Right atrium auricular region (tissue), 2 donors: Measurements from ENCODE around the gene EDNRA. TPM values are rescaled to one million over a fixed set of nuclear protein-coding genes. Genes with fewer than 3 reads are reported as not detected.

Experiments used
- DNase-seq: peaks from one replicate; pipeline ENCODE4 v3.0.0-alpha.2; 2019; ENCODE audit warnings: low spot score
- H3K27ac ChIP-seq, 2 donors: fragments of 200-600 bp; sonication (generic); 1 replicate in 1 of 2; 2 replicates in 1 of 2; pipeline ENCODE4 v1.5.1; 2016 to 2019
- H3K27me3 ChIP-seq, 2 donors: fragments of 200-600 bp; sonication (generic); one replicate each; pipeline versions ENCODE4 v1.5.1 to v1.6.0; 2017 to 2019
- H3K36me3 ChIP-seq: fragments of 200-600 bp; sonication (generic); one replicate; pipeline ENCODE4 v1.5.1; 2016
- H3K4me1 ChIP-seq, 2 donors: fragments of 200-600 bp; sonication (generic); one replicate each; pipeline versions ENCODE4 v1.5.1 to v1.6.0; 2017 to 2019
- H3K4me3 ChIP-seq, 2 donors: fragments of 200-600 bp; sonication (generic); 1 replicate in 1 of 2; 2 replicates in 1 of 2; pipeline ENCODE4 v1.5.1; 2017 to 2019; ENCODE audit warnings: mild to moderate bottlenecking in 1 of 2, moderate library complexity in 1 of 2
- H3K9me3 ChIP-seq, 2 donors: fragments of 200-600 bp; sonication (generic); one replicate each; pipeline ENCODE4 v1.5.1; 2019
- CTCF ChIP-seq, 2 donors: fragments of 200-600 bp; sonication (generic); IDR thresholded peaks; one replicate each; pipeline ENCODE4 v1.5.1; 2019; ENCODE audit warnings: antibody characterized with exemption in 2 of 2
- total RNA-seq, 2 donors: library from RNA; depleted of rRNA; stranded (reverse); fragments of >200 nt; gene quantifications; one replicate each; pipeline ENCODE4 v1.1.0, GENCODE V29; 2016

The EDNRA gene
- total RNA-seq, 2 donors from 2014 or later, result 64.8 to 72.7 TPM

- no peak for TF ChIP-seq CTCF (IDR thresholded peaks at IDR 0.05)
- peaks cover 40% of the 10 kb centered on the region for H3K36me3 ChIP-seq
- no peak for DNase-seq
Measured at GRCh38 chr4:147542229-147542990, 61.5 kb downstream of the EDNRA start.

GRCh38 chr4:147543034-147543433 lies 62.1 kb downstream of the EDNRA start:
- H3K4me3 ChIP-seq, result no peak overlapping the region

More at GRCh38 chr4:147542229-147542990, 61.5 kb downstream of the EDNRA start:
- Histone ChIP-seq H3K9me3 (no peaks in the 10 kb centered on the region), H3K27me3 (no peaks in the 10 kb centered on the region), H3K4me1 (peaks cover 0 to 5% of the 10 kb centered on the region in 2 donors), H3K4me3 (no peak overlapping the region), H3K27ac (no peak overlapping the region)

GRCh38 chr4:147546349-147546748 lies 65.5 kb downstream of the EDNRA start:
- H3K27ac ChIP-seq, result no peak overlapping the region
- no peaks in the 10 kb centered on the region for H3K9me3 ChIP-seq
- no peaks in the 10 kb centered on the region for H3K27me3 ChIP-seq
- peaks cover 40% of the 10 kb centered on the region for H3K36me3 ChIP-seq
- no peak for TF ChIP-seq CTCF (IDR thresholded peaks at IDR 0.05)
- H3K4me3 ChIP-seq, result no peak overlapping the region
- no peaks in the 10 kb centered on the region for H3K4me1 ChIP-seq
- no peak for DNase-seq

More at GRCh38 chr4:147543034-147543433, 62.1 kb downstream of the EDNRA start:
- H3K36me3 ChIP-seq, result peaks cover 40% of the 10 kb centered on the region
- H3K4me1 ChIP-seq, result peaks cover 0 to 4% of the 10 kb centered on the region in 2 donors
- no peaks in the 10 kb centered on the region for H3K9me3 ChIP-seq
- DNase-seq, result no peak
- no peaks in the 10 kb centered on the region for H3K27me3 ChIP-seq
- no peak overlapping the region for H3K27ac ChIP-seq
- no peak for TF ChIP-seq CTCF (IDR thresholded peaks at IDR 0.05)

- no peaks in the 10 kb centered on the region for H3K4me1 ChIP-seq
- no peaks in the 10 kb centered on the region for H3K27me3 ChIP-seq
- no peaks in the 10 kb centered on the region for H3K9me3 ChIP-seq
- H3K4me3 ChIP-seq, result no peak overlapping the region
- peaks cover 35% of the 10 kb centered on the region for H3K36me3 ChIP-seq
- no peak for DNase-seq
- peak overlapping the region in 1 of 2 donors; percentile 14 for H3K27ac ChIP-seq
- TF ChIP-seq CTCF (IDR thresholded peaks at IDR 0.05), result no peak
Measured at GRCh38 chr4:147547314-147548056, 66.6 kb downstream of the EDNRA start.

- Histone ChIP-seq H3K4me3 (no peak overlapping the region), H3K9me3 (no peaks in the 10 kb centered on the region), H3K27me3 (no peaks in the 10 kb centered on the region), H3K36me3 (peaks cover 30% of the 10 kb centered on the region), H3K4me1 (no peaks in the 10 kb centered on the region), H3K27ac (no peak overlapping the region)
- no peak for DNase-seq
- TF ChIP-seq CTCF (IDR thresholded peaks at IDR 0.05), result no peak
Measured at GRCh38 chr4:147548256-147548655, 67.4 kb downstream of the EDNRA start.
